ENCODE results near the gene SPSB4. TPM values are rescaled to one million over a fixed set of nuclear protein-coding genes. Genes with fewer than 3 reads are reported as not detected.

SPSB4 gene
- total and polyA plus RNA-seq, 10 of the 15 experiments (the other 5 are each of a cell fraction or from before 2014, with no cell fraction given): not detected

GRCh38 chr3:141151439-141151838 lies 100.3 kb downstream of the SPSB4 start:
- intact Hi-C loops (cut with micrococcal nuclease; ENCODE audit: unreplicated experiment): no loop called here
- no peak for ATAC-seq
- 36% methylated on average over 9 of the region's 9 CpGs for WGBS (ENCODE audit: insufficient coverage, insufficient replicate concordance, low lambda C conversion rate, missing lambda C conversion rate)
- no peak overlapping the region for H3K4me2 ChIP-seq (ENCODE audit: control insufficient read depth, insufficient read depth)
- H3K79me2 ChIP-seq (ENCODE audit: control insufficient read depth, insufficient read depth, low read length): no peaks in the 10 kb centered on the region
- no peak for FAIRE-seq
- no peak for DNase-seq (ENCODE audit: low read depth, low spot score)
- SMC1A ChIA-PET (ENCODE audit: uncharacterized antibody, unreplicated experiment): interaction anchor here (0.7 kb wide), 1 partner anchor 71 kb away, joined by 3 read pairs; no protein-coding TSS in a partner anchor
- no peaks in the 10 kb centered on the region for H3K9me3 ChIP-seq (replicated peaks; ENCODE audit: control insufficient read depth, insufficient read depth, low read length)
- no peak overlapping the region for H3K4me3 ChIP-seq
- no TSS peak for BruUV-seq (replicated peaks)
- no peaks in the 10 kb centered on the region; a peak in 1 of 4 replicates for H3K27me3 ChIP-seq (replicated peaks in 1 of 2; ENCODE audit: control insufficient read depth in 2 of 2, insufficient read depth in 2 of 2, low read length in 1 of 2)
- H3K27ac ChIP-seq (ENCODE audit: control insufficient read depth, insufficient read depth): no peak overlapping the region
- RAD21 ChIA-PET (ENCODE audit: unreplicated experiment): no interaction called here
- no peaks in the 10 kb centered on the region for H3K36me3 ChIP-seq (ENCODE audit: control insufficient read depth in 2 of 2, insufficient read depth in 2 of 2, low read length in 1 of 2)
- no peaks in the 10 kb centered on the region for H4K20me1 ChIP-seq (ENCODE audit: control insufficient read depth, insufficient read depth)
- CTCF ChIA-PET: no interaction called here
- TF ChIP-seq BCL11A (IDR thresholded peaks at IDR 0.05; ENCODE audit: low read depth, low read length): no peak
- TF ChIP-seq NR2C2 (IDR thresholded peaks at IDR 0.05; ENCODE audit: borderline replicate concordance, control insufficient read depth, insufficient read length, low read depth): no peak
- no peak for TF ChIP-seq E4F1 (IDR thresholded peaks at IDR 0.05; ENCODE audit: borderline replicate concordance, partially characterized antibody)
- no peak for TF ChIP-seq TARDBP (IDR thresholded peaks at IDR 0.05; ENCODE audit: borderline replicate concordance)
- TF ChIP-seq, protein P1, sequence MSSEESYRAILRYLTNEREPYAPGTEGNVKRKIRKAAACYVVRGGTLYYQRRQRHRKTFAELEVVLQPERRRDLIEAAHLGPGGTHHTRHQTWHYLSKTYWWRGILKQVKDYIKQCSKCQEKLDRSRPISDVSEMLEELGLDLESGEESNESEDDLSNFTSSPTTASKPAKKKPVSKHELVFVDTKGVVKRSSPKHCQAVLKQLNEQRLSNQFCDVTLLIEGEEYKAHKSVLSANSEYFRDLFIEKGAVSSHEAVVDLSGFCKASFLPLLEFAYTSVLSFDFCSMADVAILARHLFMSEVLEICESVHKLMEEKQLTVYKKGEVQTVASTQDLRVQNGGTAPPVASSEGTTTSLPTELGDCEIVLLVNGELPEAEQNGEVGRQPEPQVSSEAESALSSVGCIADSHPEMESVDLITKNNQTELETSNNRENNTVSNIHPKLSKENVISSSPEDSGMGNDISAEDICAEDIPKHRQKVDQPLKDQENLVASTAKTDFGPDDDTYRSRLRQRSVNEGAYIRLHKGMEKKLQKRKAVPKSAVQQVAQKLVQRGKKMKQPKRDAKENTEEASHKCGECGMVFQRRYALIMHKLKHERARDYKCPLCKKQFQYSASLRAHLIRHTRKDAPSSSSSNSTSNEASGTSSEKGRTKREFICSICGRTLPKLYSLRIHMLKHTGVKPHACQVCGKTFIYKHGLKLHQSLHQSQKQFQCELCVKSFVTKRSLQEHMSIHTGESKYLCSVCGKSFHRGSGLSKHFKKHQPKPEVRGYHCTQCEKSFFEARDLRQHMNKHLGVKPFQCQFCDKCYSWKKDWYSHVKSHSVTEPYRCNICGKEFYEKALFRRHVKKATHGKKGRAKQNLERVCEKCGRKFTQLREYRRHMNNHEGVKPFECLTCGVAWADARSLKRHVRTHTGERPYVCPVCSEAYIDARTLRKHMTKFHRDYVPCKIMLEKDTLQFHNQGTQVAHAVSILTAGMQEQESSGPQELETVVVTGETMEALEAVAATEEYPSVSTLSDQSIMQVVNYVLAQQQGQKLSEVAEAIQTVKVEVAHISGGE (CRISPR knock-in tag; IDR thresholded peaks at IDR 0.05): no peak
- H2AFZ ChIP-seq (ENCODE audit: control insufficient read depth, low read depth, low read length): no peak overlapping the region
- POLR2A ChIA-PET: no interaction called here
- in situ Hi-C loops (cut with MboI): no loop called here
- no peaks in the 10 kb centered on the region for H3K4me1 ChIP-seq (ENCODE audit: control insufficient read depth, insufficient read depth, low read length)
- H3K9ac ChIP-seq (ENCODE audit: control insufficient read depth, insufficient read depth, low read length): no peak overlapping the region

Measured in GM12878 (cell line).